ENCODE results near the gene TRMT11. TPM values are rescaled to one million over a fixed set of nuclear protein-coding genes. Genes with fewer than 3 reads are reported as not detected.

TRMT11 gene
- total RNA-seq, 1 donor from 2014 or later: 20.4 TPM

DNA sequence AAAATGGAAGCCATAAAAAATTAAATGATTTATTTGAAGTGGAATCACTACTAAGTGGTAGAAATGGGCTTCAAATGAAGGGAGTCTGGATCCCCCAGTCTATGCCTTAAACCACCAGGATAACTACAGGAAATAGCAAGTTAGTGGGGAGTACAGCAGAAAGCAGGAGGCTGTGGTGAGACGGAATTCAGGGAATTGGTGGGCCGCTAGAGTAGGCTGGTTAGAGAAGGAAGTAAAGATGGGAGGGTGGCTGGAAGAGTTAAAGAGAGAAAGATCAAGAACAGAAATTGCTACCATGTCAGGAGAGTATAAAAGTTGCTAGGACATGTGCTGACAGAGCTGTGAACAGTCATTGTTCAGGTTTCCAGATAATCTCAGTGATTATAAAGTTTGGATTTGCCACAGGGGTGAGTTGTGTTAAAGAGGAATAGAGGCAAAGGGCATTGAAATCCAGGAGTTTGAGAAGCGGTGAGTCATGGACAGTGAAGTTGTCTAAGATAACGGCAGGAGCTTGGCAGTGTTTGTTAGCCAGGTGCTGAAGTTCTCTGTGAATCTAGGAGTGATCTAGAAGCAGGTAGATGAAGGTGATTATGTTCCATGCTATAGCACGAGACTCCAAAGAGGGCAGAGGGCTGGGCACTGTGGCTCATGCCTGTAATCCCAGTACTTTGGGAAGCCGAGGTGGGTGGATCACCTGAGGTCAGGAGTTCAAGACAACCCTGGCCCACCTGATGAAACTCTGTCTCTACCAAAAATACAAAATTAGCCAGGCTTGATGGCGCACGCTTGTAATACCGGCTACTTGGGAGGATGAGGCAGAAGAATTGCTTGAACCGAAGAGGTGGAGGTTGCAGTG is 43.4 kb upstream of the TRMT11 start:
- peak overlapping the region; percentile 90 for H3K27ac Mint-ChIP-seq (ENCODE audit: unreplicated experiment)
- no peak for DNase-seq (ENCODE audit: extremely low spot score, unreplicated experiment)
- peaks cover 91% of the 10 kb centered on the region for H3K4me1 Mint-ChIP-seq (ENCODE audit: unreplicated experiment)
- no peaks in the 10 kb centered on the region for H3K27me3 Mint-ChIP-seq (ENCODE audit: unreplicated experiment)
- TF ChIP-seq, protein P1, sequence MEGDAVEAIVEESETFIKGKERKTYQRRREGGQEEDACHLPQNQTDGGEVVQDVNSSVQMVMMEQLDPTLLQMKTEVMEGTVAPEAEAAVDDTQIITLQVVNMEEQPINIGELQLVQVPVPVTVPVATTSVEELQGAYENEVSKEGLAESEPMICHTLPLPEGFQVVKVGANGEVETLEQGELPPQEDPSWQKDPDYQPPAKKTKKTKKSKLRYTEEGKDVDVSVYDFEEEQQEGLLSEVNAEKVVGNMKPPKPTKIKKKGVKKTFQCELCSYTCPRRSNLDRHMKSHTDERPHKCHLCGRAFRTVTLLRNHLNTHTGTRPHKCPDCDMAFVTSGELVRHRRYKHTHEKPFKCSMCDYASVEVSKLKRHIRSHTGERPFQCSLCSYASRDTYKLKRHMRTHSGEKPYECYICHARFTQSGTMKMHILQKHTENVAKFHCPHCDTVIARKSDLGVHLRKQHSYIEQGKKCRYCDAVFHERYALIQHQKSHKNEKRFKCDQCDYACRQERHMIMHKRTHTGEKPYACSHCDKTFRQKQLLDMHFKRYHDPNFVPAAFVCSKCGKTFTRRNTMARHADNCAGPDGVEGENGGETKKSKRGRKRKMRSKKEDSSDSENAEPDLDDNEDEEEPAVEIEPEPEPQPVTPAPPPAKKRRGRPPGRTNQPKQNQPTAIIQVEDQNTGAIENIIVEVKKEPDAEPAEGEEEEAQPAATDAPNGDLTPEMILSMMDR (IDR thresholded peaks at IDR 0.05): no peak
- no peaks in the 10 kb centered on the region for H3K9me3 Mint-ChIP-seq (ENCODE audit: unreplicated experiment)
- H3K36me3 Mint-ChIP-seq (ENCODE audit: unreplicated experiment): no peaks in the 10 kb centered on the region
- H3K4me3 Mint-ChIP-seq (ENCODE audit: unreplicated experiment): no peak overlapping the region

DNA sequence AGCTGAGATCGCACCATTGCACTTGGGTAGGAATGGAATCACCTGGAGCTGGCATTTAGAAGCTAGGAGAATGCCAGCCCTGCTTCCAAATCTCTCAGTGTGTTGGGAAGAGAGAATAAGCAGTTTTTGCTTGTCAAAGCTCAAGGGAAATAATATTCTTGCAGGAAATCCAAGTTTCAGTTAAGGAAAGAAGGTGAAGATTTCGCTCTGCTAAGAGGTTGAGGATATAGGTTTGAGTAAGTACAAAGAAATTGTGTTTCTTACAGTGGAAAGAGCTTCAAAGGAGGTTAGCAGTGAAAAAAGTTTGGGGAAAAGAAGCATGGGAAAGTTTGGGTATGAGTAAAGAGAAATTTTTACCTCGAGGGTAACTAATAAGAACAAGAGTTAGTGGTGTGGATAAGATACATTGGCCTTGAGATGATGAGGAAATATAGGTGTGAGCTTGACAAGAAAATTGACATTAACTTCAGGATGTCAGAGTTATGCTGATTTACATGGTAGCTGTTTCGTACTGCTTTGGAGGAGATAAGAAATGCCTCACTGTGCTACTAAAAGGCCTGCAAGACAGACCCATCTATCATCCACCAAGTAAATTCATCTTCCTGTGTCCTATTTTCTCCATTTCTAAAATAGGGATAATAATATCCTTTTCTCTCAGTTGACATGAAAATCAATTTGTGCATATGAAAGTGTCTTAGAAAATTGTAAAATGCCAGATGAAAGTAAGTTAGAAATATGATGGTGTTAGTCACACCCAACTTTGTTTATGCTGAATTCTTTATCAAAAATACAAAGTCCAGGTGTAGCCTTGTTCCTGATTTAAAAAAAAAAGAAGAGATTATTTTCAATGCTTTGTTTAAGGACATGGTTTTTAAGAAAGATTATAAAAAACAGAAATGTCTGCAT is 42.6 kb upstream of the TRMT11 start:
- Mint-ChIP-seq H3K36me3 (ENCODE audit: unreplicated experiment) (no peaks in the 10 kb centered on the region), H3K27me3 (ENCODE audit: unreplicated experiment) (no peaks in the 10 kb centered on the region), H3K4me3 (ENCODE audit: unreplicated experiment) (no peak overlapping the region), H3K4me1 (ENCODE audit: unreplicated experiment) (peaks cover 98% of the 10 kb centered on the region), H3K27ac (ENCODE audit: unreplicated experiment) (peak overlapping the region; percentile 90), H3K9me3 (ENCODE audit: unreplicated experiment) (no peaks in the 10 kb centered on the region)
- DNase-seq (ENCODE audit: extremely low spot score, unreplicated experiment): no peak
- TF ChIP-seq, protein P1 (IDR thresholded peaks at IDR 0.05): no peak

DNA sequence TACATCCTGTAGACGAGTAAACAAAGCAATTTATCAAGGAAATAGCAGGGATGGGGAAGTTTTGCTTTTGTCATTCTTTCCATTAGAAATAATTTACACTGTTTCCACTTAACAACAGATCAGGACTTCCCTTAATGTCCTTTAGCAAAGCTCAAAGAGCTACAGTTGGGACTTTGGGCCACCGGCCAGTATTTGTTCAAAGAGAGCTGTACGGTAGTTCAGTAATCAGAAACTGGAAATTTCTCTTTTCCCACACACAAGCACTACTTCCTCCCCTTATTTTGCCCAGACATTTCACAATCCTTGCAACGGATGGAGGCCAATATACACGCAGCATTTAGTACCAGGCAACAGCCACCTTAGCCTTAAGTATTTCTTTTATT is 41.9 kb upstream of the TRMT11 start:
- no peak for DNase-seq (ENCODE audit: extremely low spot score, unreplicated experiment)
- TF ChIP-seq, protein P1 (IDR thresholded peaks at IDR 0.05): no peak
- Mint-ChIP-seq H3K4me3 (ENCODE audit: unreplicated experiment) (no peak overlapping the region), H3K27ac (ENCODE audit: unreplicated experiment) (peak overlapping the region; percentile 90), H3K4me1 (ENCODE audit: unreplicated experiment) (peaks cover 92% of the 10 kb centered on the region), H3K9me3 (ENCODE audit: unreplicated experiment) (no peaks in the 10 kb centered on the region), H3K36me3 (ENCODE audit: unreplicated experiment) (no peaks in the 10 kb centered on the region), H3K27me3 (ENCODE audit: unreplicated experiment) (no peaks in the 10 kb centered on the region)

DNA sequence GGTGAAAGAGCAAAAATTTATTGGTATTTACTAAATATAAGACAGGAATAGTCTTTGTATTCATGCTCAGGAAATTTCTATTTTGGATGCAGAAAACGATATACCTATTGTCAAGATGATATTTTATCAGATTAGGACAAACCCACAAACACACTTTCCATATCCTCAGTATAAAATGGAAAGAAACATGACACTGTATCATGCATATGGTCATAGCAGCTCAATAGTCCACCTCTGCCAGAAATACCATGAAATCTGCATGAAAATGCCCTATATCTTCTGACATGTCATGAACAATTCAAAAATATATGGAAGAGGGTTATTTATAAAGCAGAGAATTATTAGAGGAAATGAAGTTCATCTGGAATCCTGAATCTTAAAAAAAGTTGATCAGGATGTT is 41.4 kb upstream of the TRMT11 start:
- no peaks in the 10 kb centered on the region for H3K9me3 Mint-ChIP-seq (ENCODE audit: unreplicated experiment)

More for the DNA sequence above, 41.4 kb upstream of the TRMT11 start:
- no peak overlapping the region for H3K4me3 Mint-ChIP-seq (ENCODE audit: unreplicated experiment)
- TF ChIP-seq, protein P1 (IDR thresholded peaks at IDR 0.05): no peak
- H3K36me3 Mint-ChIP-seq (ENCODE audit: unreplicated experiment): no peaks in the 10 kb centered on the region
- no peaks in the 10 kb centered on the region for H3K27me3 Mint-ChIP-seq (ENCODE audit: unreplicated experiment)
- no peak for DNase-seq (ENCODE audit: extremely low spot score, unreplicated experiment)
- H3K4me1 Mint-ChIP-seq (ENCODE audit: unreplicated experiment): peaks cover 87% of the 10 kb centered on the region
- H3K27ac Mint-ChIP-seq (ENCODE audit: unreplicated experiment): peak overlapping the region; percentile 90
